K562 (cell line): ENCODE results near the gene SORT1. TPM values are rescaled to one million over a fixed set of nuclear protein-coding genes. Genes with fewer than 3 reads are reported as not detected.
A peak's percentile ranks its signal among the peaks of the same experiment; 100 is the strongest.

Experiments used
- BRCA1 ChIP-seq, 2 experiments: fragments of 450-650 bp in 1 of 2; sonication (generic) in 1 of 2; formaldehyde crosslinking in 1 of 2; IDR thresholded peaks; 2 replicates each; pipeline versions ENCODE4 v1.5.0 to v1.6.1; 2017 to 2020; ENCODE audit warnings: mild to moderate bottlenecking in 1 of 2, missing genetic modification reagents in 1 of 2
- BRD9 ChIP-seq: fragments of 450-650 bp; IDR thresholded peaks from 2 replicates; pipeline ENCODE4 v1.6.1; 2018; ENCODE audit warnings: low read depth; ENCODE audit not compliant: partially characterized antibody
- DLX4 ChIP-seq: fragments of 250-450 bp; sonication (Bioruptor Pico); IDR thresholded peaks from 2 replicates; pipeline ENCODE4 v1.6.1; 2021; ENCODE audit warnings: mild to moderate bottlenecking
- HIVEP1 ChIP-seq: fragments of 250-450 bp; sonication (Bioruptor Pico); IDR thresholded peaks from 2 replicates; pipeline ENCODE4 v1.4.0; 2020; ENCODE audit warnings: mild to moderate bottlenecking
- HNRNPH1 ChIP-seq: fragments of 200-400 bp; formaldehyde crosslinking; optimal IDR thresholded peaks from 2 replicates; pipeline ENCODE3; 2017; ENCODE audit warnings: low read depth, mild to moderate bottlenecking, low read length, moderate library complexity
- MLLT1 ChIP-seq, 2 experiments: fragments of 450-650 bp; IDR thresholded peaks; 2 replicates each; pipeline ENCODE4 v1.6.1; 2016
- MYNN ChIP-seq, 2 experiments: sonication (generic); formaldehyde crosslinking in 1 of 2; IDR thresholded peaks; 2 replicates each; pipeline versions ENCODE4 v1.5.0 to v1.6.1; 2016 to 2020; ENCODE audit warnings: antibody characterized with exemption in 1 of 2, missing genetic modification reagents in 1 of 2
- NR2C2 ChIP-seq, 2 experiments: fragments of 200-800 bp in 1 of 2; sonication (Bioruptor generic) in 1 of 2; sonication (generic) in 1 of 2; formaldehyde crosslinking in 1 of 2; IDR thresholded peaks; 2 replicates each; pipeline versions ENCODE4 v1.6.1 to v1.8.0; 2016 to 2022; ENCODE audit warnings: mild to moderate bottlenecking in 1 of 2, missing compliant biosample characterization in 1 of 2, missing genetic modification characterization in 1 of 2, missing genetic modification reagents in 1 of 2
- NR4A1 ChIP-seq, 2 experiments: fragments of 250-450 bp in 1 of 2; fragments of 450-650 bp in 1 of 2; sonication (Bioruptor Pico) in 1 of 2; IDR thresholded peaks; 2 replicates each; pipeline versions ENCODE4 v1.4.0 to v1.6.1; 2016 to 2020; ENCODE audit warnings: mild to moderate bottlenecking in 2 of 2, missing compliant biosample characterization in 1 of 2, missing genetic modification characterization in 1 of 2, moderate library complexity in 1 of 2
- PHF21A ChIP-seq: fragments of 450-650 bp; IDR thresholded peaks from 2 replicates; pipeline ENCODE4 v1.6.1; 2017; ENCODE audit warnings: low read depth, borderline replicate concordance
- SAFB2 ChIP-seq: fragments of 200-400 bp; formaldehyde crosslinking; IDR thresholded peaks from 2 replicates; pipeline ENCODE4 v1.6.1; 2018; ENCODE audit warnings: borderline replicate concordance, low read length, low read depth, moderate library complexity; ENCODE audit not compliant: severe bottlenecking
- SIN3A ChIP-seq, 2 experiments: fragments of 150-350 bp in 1 of 2; IDR thresholded peaks; 2 replicates each; pipeline ENCODE4 v1.6.1; 2011 to 2016; ENCODE audit warnings: borderline replicate concordance in 2 of 2, low read depth in 2 of 2, low read length in 2 of 2, mild to moderate bottlenecking in 2 of 2, moderate library complexity in 2 of 2; ENCODE audit not compliant: control insufficient read depth in 1 of 2
- SMAD3 ChIP-seq: fragments of 450-650 bp; formaldehyde crosslinking; conservative IDR thresholded peaks from 2 replicates; pipeline ENCODE4 v1.4.0; 2020; ENCODE audit warnings: mild to moderate bottlenecking
- TAL1 ChIP-seq: fragments of 450-650 bp; IDR thresholded peaks from 2 replicates; pipeline ENCODE4 v1.6.1; 2016; ENCODE audit warnings: mild to moderate bottlenecking
- ZBTB33 ChIP-seq: sonication (generic); formaldehyde crosslinking; IDR thresholded peaks from 2 replicates; pipeline ENCODE4 v1.8.1; 2023; ENCODE audit warnings: mild to moderate bottlenecking, missing genetic modification reagents
- ZNF165 ChIP-seq: fragments of 250-450 bp; sonication (Bioruptor Pico); IDR thresholded peaks from 2 replicates; pipeline ENCODE4 v1.4.0; 2020; ENCODE audit warnings: borderline replicate concordance
- ZNF584 ChIP-seq: fragments of 200-800 bp; sonication (Bioruptor generic); IDR thresholded peaks from 2 replicates; pipeline ENCODE4 v1.6.1; 2016; ENCODE audit warnings: low read depth, mild to moderate bottlenecking, missing genetic modification characterization, missing compliant biosample characterization
- polyA plus RNA-seq, 8 experiments: library from polyadenylated mRNA; depleted of rRNA in 4 of 8; stranded (reverse) in 5 of 8; unstranded in 3 of 8; fragments of >200 nt; fragmentation: Nextera tagmentation in 2 of 8; fragmentation: Illumina TruSeq in 1 of 8; extraction: Ambion mirVana in 2 of 8; extraction: Trizol in 1 of 8; gene quantifications; 2 replicates each; pipeline versions ENCODE4 v1.2.1 to v1.2.3, GENCODE V29; 2011 to 2014; ENCODE audit warnings: inconsistent platforms in 1 of 8, missing spikeins in 1 of 8
- total RNA-seq, 7 experiments: library from RNA; depleted of rRNA in 6 of 7; stranded (reverse); fragments of >200 nt in 6 of 7; fragmentation: Illumina TruSeq in 2 of 7; extraction: Trizol in 2 of 7; gene quantifications; 2 replicates each; pipeline versions ENCODE4 v1.2.1 to v1.2.3, GENCODE V29; 2011 to 2021; ENCODE audit warnings: low replicate concordance in 1 of 7
- TF ChIP-seq, protein P1 (sequence below): IDR thresholded peaks from 3 replicates; pipeline ENCODE4 v1.6.1; 2011; ENCODE audit warnings: borderline replicate concordance, mild to moderate bottlenecking; ENCODE audit not compliant: insufficient read length, insufficient read depth

Gene SORT1
- total and polyA plus RNA-seq, 9 of the 15 experiments (the other 6 are each of a cell fraction or from before 2014, with no cell fraction given): 27.4 to 112 (median 65.0) TPM

DNA sequence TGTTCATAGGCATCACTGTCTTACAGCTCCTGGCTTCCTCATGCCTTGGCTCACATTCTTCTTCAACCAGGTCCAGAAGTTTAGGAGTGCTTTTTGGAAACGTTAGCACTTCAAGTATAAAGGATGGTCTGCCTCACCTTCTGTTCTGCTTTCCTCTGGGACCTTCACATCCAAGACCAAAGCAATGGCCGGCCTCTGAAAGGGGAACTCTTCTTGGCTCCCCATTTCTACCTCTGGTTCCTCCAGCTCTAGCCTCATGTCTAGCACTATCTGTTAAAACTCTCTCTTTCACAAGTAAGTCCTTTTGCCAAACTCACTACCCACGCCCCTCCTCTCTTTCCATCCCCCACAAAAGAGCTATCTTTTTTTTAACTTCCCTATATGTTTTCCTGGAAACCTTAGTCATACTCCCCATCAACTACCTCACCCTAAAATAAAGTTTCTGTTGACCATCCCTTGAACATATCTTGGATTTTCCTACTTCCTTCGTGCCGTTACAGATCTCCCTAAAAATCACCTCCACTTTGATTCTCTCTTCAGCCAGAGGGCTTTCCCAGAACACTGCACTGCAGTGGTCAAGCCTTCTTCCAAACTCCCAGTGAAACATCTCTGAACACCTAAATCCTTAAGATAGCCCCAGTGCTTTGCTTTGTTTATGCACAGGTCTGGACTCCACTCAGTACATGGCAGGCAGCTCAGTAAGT, 7.9 kb downstream of the SORT1 start (continued):
- TF ChIP-seq HIVEP1 (0 out of 2 replicates have a peak, but pooled peaks have one; percentile 58), ZNF584 (CRISPR knock-in tag) (peak; percentile 51; the same call in 1 of the 2 replicates), DLX4 (CRISPR knock-in tag) (no peak), NR4A1 (CRISPR knock-in tag; IDR thresholded peaks at IDR 0.05) (0 out of 2 replicates have a peak, but pooled peaks have one; percentile 40), NR4A1 (tag; IDR thresholded peaks at IDR 0.05) (no peak), MYNN (IDR thresholded peaks at IDR 0.05) (no peak), MYNN (CRISPR knock-in tag; IDR thresholded peaks at IDR 0.05) (no peak), BRD9 (peak; percentile 94), BRCA1 (IDR thresholded peaks at IDR 0.05) (no peak), BRCA1 (CRISPR knock-in tag; IDR thresholded peaks at IDR 0.05) (no peak), SMAD3 (CRISPR knock-in tag) (0 out of 2 replicates have a peak, but pooled peaks have one; percentile 15), PHF21A (peak; percentile 77; the same call in 1 of the 2 replicates), SIN3A (IDR thresholded peaks at IDR 0.05; ENCODE audit: borderline replicate concordance in 2 of 2, control insufficient read depth in 1 of 2, low read depth in 2 of 2, low read length in 2 of 2) (no peak; a peak in 1 of 4 replicates), ZNF165 (CRISPR knock-in tag) (0 out of 2 replicates have a peak, but pooled peaks have one; percentile 47), HNRNPH1 (no peak), NR2C2 (CRISPR knock-in tag; IDR thresholded peaks at IDR 0.05) (no peak), NR2C2 (tag; IDR thresholded peaks at IDR 0.05) (peak; percentile 61), SAFB2 (no peak), TAL1 (peak; percentile 42), MLLT1 (IDR thresholded peaks at IDR 0.05) (peak; percentile 82 to 95), ZBTB33 (CRISPR knock-in tag) (0 out of 2 replicates have a peak, but pooled peaks have one; percentile 12)
- TF ChIP-seq, protein P1, sequence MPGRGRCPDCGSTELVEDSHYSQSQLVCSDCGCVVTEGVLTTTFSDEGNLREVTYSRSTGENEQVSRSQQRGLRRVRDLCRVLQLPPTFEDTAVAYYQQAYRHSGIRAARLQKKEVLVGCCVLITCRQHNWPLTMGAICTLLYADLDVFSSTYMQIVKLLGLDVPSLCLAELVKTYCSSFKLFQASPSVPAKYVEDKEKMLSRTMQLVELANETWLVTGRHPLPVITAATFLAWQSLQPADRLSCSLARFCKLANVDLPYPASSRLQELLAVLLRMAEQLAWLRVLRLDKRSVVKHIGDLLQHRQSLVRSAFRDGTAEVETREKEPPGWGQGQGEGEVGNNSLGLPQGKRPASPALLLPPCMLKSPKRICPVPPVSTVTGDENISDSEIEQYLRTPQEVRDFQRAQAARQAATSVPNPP: no peak
